ENCODE data around the gene TGFB1I1. TPM values are rescaled to one million over a fixed set of nuclear protein-coding genes. Genes with fewer than 3 reads are reported as not detected.

Gene TGFB1I1
- total RNA-seq, 2 donors from 2014 or later = 7.5 to 10.0 TPM

GRCh38 chr16:31458073-31458843 is 13.7 kb upstream of the TGFB1I1 start:
- Mint-ChIP-seq H3K36me3 (ENCODE audit: low read depth) (peaks cover 9% of the 10 kb centered on the region), H3K27ac (peak overlapping the region; percentile 97), H3K27me3 (ENCODE audit: insufficient read depth) (no peaks in the 10 kb centered on the region), H3K4me1 (peaks cover 13% of the 10 kb centered on the region), H3K4me3 (peak overlapping the region; percentile 76), H3K9me3 (no peaks in the 10 kb centered on the region)
- TF ChIP-seq CTCF (conservative IDR thresholded peaks at IDR 0.05) = no peak
- peak overlapping the region; percentile 89 for H3K4me3 ChIP-seq (ENCODE audit: low read length)
- peak overlapping the region; percentile 97 for H3K9ac ChIP-seq (ENCODE audit: extremely low read depth, low read length, poor library complexity, severe bottlenecking)
- peak; percentile 87 for DNase-seq
- H3K27ac ChIP-seq (ENCODE audit: low read depth, low read length) = peak overlapping the region; percentile 98
- H3K9me3 ChIP-seq (ENCODE audit: control insufficient read depth, low read length) = no peaks in the 10 kb centered on the region
- H3K36me3 ChIP-seq (ENCODE audit: control insufficient read depth, insufficient read depth, low read length) = peaks cover 28% of the 10 kb centered on the region
- peaks cover 2% of the 10 kb centered on the region for H3K4me1 ChIP-seq (ENCODE audit: control insufficient read depth, insufficient read depth, low read length)
- 3 to 4% methylated on average over 18 to 42 of the region's 42 CpGs for WGBS, 2 experiments (ENCODE audit: insufficient coverage in 1 of 2, insufficient read length in 1 of 2)
- H3K27me3 ChIP-seq (ENCODE audit: control insufficient read depth, insufficient read depth, low read length, poor library complexity, severe bottlenecking) = no peaks in the 10 kb centered on the region

- Mint-ChIP-seq H3K9me3 (no peaks in the 10 kb centered on the region), H3K27me3 (ENCODE audit: insufficient read depth) (no peaks in the 10 kb centered on the region), H3K4me1 (peaks cover 6% of the 10 kb centered on the region), H3K36me3 (ENCODE audit: low read depth) (peaks cover 15% of the 10 kb centered on the region), H3K4me3 (peak within 1 kb of the TSS; percentile 76), H3K27ac (peak within 1 kb of the TSS; percentile 97)
- peak within 1 kb of the TSS; percentile 91 for H3K4me3 ChIP-seq (ENCODE audit: low read length)
- peak within 1 kb of the TSS; percentile 98 for H3K27ac ChIP-seq (ENCODE audit: low read depth, low read length)
- H3K9ac ChIP-seq (ENCODE audit: extremely low read depth, low read length, poor library complexity, severe bottlenecking) = peak within 1 kb of the TSS; percentile 97
- H3K36me3 ChIP-seq (ENCODE audit: control insufficient read depth, insufficient read depth, low read length) = peaks cover 36% of the 10 kb centered on the region
- no peaks in the 10 kb centered on the region for H3K27me3 ChIP-seq (ENCODE audit: control insufficient read depth, insufficient read depth, low read length, poor library complexity, severe bottlenecking)
- TF ChIP-seq CTCF (conservative IDR thresholded peaks at IDR 0.05) = peak; percentile 68
- peak; percentile 98 for DNase-seq
- no peaks in the 10 kb centered on the region for H3K9me3 ChIP-seq (ENCODE audit: control insufficient read depth, low read length)
- WGBS, 2 experiments (ENCODE audit: insufficient coverage in 1 of 2, insufficient read length in 1 of 2) = 0% methylated on average over 65 to 91 of the region's 91 CpGs
- H3K4me1 ChIP-seq (ENCODE audit: control insufficient read depth, insufficient read depth, low read length) = no peaks in the 10 kb centered on the region
These were observed 12.9 kb upstream of the TGFB1I1 start, which contains the start of gene ARMC5 for GRCh38 chr16:31458844-31459686. Gene ARMC5, plus strand, starts transcription at chr16:31459501. Its CDS starts 24 bp downstream, at chr16:31459525.

GRCh38 chr16:31459687-31460581 is 12.0 kb upstream of the TGFB1I1 start:
- peak overlapping the region; percentile 97 for H3K9ac ChIP-seq (ENCODE audit: extremely low read depth, low read length, poor library complexity, severe bottlenecking)

More at GRCh38 chr16:31459687-31460581, 12.0 kb upstream of the TGFB1I1 start:
- H3K4me3 Mint-ChIP-seq = peak overlapping the region; percentile 76
- no peak for TF ChIP-seq CTCF (conservative IDR thresholded peaks at IDR 0.05)
- peaks cover 18% of the 10 kb centered on the region for H3K36me3 Mint-ChIP-seq (ENCODE audit: low read depth)
- H3K4me1 ChIP-seq (ENCODE audit: control insufficient read depth, insufficient read depth, low read length) = no peaks in the 10 kb centered on the region
- H3K4me3 ChIP-seq (ENCODE audit: low read length) = peak overlapping the region; percentile 91
- H3K27me3 Mint-ChIP-seq (ENCODE audit: insufficient read depth) = no peaks in the 10 kb centered on the region
- no peaks in the 10 kb centered on the region for H3K27me3 ChIP-seq (ENCODE audit: control insufficient read depth, insufficient read depth, low read length, poor library complexity, severe bottlenecking)
- H3K9me3 ChIP-seq (ENCODE audit: control insufficient read depth, low read length) = no peaks in the 10 kb centered on the region
- peak overlapping the region; percentile 98 for H3K27ac ChIP-seq (ENCODE audit: low read depth, low read length)
- WGBS, 2 experiments (ENCODE audit: insufficient coverage in 1 of 2, insufficient read length in 1 of 2) = 6 to 15% methylated on average over 20 to 61 of the region's 61 CpGs
- peak; percentile 100 for DNase-seq
- peaks cover 6% of the 10 kb centered on the region for H3K4me1 Mint-ChIP-seq
- peak overlapping the region; percentile 97 for H3K27ac Mint-ChIP-seq
- peaks cover 36% of the 10 kb centered on the region for H3K36me3 ChIP-seq (ENCODE audit: control insufficient read depth, insufficient read depth, low read length)
- H3K9me3 Mint-ChIP-seq = no peaks in the 10 kb centered on the region
